Type B pancreatic cell (in vitro differentiated cells): Measurements from ENCODE around the gene SLC2A13. TPM values are rescaled to one million over a fixed set of nuclear protein-coding genes. Genes with fewer than 3 reads are reported as not detected.

ENCODE experiments used
- DNase-seq: peaks from one replicate; pipeline ENCODE4 v3.0.0; 2021; ENCODE audit warnings: mixed read lengths; ENCODE audit not compliant: unreplicated experiment; ENCODE audit errors: extremely low spot score
- H3K27ac Mint-ChIP-seq: 2 replicates; pipeline ENCODE4 v1.8.0; 2021; ENCODE audit warnings: mild to moderate bottlenecking, mixed read lengths
- H3K27me3 Mint-ChIP-seq: 2 replicates; pipeline ENCODE4 v1.8.0; 2021; ENCODE audit warnings: mixed read lengths
- H3K36me3 Mint-ChIP-seq: 2 replicates; pipeline ENCODE4 v1.8.0; 2021; ENCODE audit warnings: mixed read lengths
- H3K4me1 Mint-ChIP-seq: one replicate; pipeline ENCODE4 v1.8.0; 2021; ENCODE audit warnings: mixed read lengths; ENCODE audit not compliant: unreplicated experiment
- H3K4me3 Mint-ChIP-seq: 2 replicates; pipeline ENCODE4 v1.8.0; 2021; ENCODE audit warnings: mild to moderate bottlenecking, mixed read lengths
- H3K9me3 Mint-ChIP-seq: 2 replicates; pipeline ENCODE4 v1.8.0; 2021; ENCODE audit warnings: mixed read lengths
- total RNA-seq: library from RNA; stranded (reverse); gene quantifications from 2 replicates; pipeline ENCODE4 v1.2.1, GENCODE V29; 2021; ENCODE audit warnings: low replicate concordance
- TF ChIP-seq, protein P1 (sequence below): fragments of 200-600 bp; sonication (generic); conservative IDR thresholded peaks from 2 replicates; pipeline ENCODE4 v1.5.0; 2021; ENCODE audit warnings: antibody characterized with exemption, mild to moderate bottlenecking

Gene SLC2A13
- total RNA-seq, 1 donor from 2014 or later: 7.1 TPM

DNA sequence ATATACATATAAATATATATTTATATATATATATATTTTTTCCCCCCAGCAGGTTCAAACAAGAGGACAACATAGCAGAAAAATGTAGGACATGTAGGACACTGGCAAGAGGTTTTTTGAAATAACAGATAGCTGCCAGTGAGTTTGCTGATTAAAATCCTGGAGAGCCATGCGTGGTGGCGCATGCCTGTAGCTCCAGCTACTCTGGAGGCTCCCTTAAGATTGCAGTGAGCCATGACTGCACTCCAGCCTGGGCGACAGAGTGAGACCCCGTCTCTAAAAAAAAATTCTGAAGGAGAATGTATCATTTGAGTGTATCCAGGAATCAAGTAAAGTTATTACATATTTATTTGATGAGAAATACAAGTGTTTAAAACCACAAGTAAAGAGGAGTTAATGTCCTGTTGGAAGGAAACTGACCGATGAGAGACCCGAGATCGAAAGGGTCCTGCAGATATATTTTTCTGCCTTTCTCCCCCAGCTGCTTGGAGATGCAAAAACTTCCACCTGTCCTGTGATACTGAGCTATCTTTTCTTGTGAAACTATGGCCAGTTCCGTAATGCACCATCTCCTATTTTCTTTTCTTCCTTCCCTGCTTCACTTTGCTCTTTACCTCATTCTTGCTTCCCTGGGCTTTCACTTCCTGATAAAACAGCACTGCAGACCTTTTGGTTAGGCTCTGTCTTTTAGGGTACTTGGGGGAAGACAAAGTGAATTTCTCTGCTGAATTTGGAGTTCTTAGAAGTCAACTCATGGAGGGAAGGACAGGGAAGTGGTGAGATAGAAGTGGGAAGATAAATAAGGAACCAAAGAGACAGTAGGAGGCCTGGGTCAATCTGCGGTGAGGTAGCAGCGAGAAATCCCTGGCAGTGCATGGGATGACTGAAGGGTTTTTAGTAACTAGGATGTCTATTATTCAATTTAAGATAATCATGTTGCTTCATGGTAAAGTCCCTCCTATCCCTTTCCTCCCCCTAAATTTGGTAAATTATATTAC lies 41.2 kb upstream of the SLC2A13 start:
- Mint-ChIP-seq H3K27ac (no peak overlapping the region), H3K9me3 (no peaks in the 10 kb centered on the region), H3K36me3 (no peaks in the 10 kb centered on the region), H3K4me3 (no peak overlapping the region), H3K4me1 (no peaks in the 10 kb centered on the region), H3K27me3 (peaks cover 7% of the 10 kb centered on the region)
- no peak for DNase-seq
- TF ChIP-seq, protein P1, sequence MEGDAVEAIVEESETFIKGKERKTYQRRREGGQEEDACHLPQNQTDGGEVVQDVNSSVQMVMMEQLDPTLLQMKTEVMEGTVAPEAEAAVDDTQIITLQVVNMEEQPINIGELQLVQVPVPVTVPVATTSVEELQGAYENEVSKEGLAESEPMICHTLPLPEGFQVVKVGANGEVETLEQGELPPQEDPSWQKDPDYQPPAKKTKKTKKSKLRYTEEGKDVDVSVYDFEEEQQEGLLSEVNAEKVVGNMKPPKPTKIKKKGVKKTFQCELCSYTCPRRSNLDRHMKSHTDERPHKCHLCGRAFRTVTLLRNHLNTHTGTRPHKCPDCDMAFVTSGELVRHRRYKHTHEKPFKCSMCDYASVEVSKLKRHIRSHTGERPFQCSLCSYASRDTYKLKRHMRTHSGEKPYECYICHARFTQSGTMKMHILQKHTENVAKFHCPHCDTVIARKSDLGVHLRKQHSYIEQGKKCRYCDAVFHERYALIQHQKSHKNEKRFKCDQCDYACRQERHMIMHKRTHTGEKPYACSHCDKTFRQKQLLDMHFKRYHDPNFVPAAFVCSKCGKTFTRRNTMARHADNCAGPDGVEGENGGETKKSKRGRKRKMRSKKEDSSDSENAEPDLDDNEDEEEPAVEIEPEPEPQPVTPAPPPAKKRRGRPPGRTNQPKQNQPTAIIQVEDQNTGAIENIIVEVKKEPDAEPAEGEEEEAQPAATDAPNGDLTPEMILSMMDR: no peak

DNA sequence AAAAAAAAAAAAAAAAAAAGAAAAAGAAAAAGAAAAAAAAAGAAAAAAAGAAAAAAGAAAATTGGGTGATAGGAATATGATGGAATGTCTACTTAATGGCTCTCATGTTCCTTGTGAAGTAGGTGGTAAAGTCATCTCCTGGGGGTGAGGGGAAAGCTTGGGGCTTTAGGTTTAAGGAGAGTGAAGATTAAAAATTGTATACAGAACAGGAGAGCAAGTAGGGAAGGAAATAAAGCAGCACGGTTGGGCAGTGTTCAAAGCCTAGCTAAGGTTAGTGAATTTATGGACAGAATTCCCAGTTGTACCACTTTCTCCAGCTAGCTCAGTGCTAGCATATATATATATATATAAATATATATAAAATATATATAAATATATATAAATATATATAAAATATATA lies 40.0 kb upstream of the SLC2A13 start:
- no peaks in the 10 kb centered on the region for H3K4me1 Mint-ChIP-seq
- no peak for DNase-seq
- H3K4me3 Mint-ChIP-seq: no peak overlapping the region
- H3K9me3 Mint-ChIP-seq: no peaks in the 10 kb centered on the region
- no peaks in the 10 kb centered on the region for H3K36me3 Mint-ChIP-seq
- H3K27ac Mint-ChIP-seq: no peak overlapping the region
- TF ChIP-seq, protein P1: no peak
- peaks cover 3% of the 10 kb centered on the region for H3K27me3 Mint-ChIP-seq

DNA sequence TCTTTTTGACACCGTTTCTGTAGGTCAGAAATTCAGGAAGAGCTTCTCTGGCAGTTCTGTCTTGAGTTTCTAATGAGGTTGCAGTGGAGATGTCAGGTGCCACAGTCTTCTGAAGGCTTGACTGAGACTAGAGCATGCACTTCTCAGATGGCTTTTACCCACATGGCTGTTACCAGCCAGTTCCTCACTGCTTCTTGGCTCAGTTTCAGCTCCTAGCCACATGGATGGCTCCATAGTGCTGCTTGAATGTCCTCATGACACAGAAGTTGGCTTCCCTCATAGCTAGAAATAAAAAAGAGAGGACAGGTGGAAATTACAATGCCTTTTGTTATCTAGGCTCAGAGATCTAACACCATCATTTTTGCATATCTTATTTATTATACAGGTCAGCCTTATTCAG lies 38.1 kb upstream of the SLC2A13 start:
- DNase-seq: no peak
- Mint-ChIP-seq H3K36me3 (no peaks in the 10 kb centered on the region), H3K9me3 (no peaks in the 10 kb centered on the region), H3K4me3 (no peak overlapping the region), H3K4me1 (no peaks in the 10 kb centered on the region), H3K27me3 (peaks cover 3% of the 10 kb centered on the region), H3K27ac (no peak overlapping the region)
- TF ChIP-seq, protein P1: no peak

DNA sequence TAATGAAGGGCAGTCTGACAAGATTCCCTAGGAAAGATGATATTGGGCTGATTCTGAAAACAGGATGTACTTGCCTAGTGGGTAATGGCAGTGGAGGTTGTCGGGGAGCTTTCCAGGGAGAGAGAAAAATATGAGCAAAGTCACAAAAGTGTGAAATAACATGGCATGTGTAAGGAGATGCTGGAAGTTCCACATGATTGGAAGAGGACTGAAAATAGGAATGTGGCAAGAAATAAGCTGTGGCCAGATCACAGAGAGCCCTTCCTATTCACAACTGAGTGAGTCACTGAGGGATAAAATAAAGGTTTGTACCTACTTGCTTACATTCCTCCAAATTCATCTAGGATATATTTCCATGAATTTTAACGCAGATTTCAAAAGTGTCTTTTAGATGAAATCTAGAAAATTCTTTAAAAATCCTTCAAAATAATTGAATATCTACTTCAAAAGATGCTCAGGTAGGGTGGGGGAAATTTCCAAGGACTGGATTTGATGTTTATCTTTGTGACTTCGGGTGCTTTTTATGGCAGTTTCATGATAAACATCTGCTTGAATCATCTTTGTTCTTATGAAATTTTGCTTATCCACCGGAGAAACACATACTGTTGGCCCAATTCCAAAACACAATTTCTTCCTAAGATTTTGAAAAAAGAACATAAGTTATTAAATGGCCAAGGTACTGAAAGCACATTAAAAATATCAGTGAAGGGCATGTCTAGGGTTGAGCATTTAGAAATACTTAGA lies 36.3 kb upstream of the SLC2A13 start:
- Mint-ChIP-seq H3K36me3 (no peaks in the 10 kb centered on the region), H3K9me3 (no peaks in the 10 kb centered on the region), H3K27me3 (peaks cover 3% of the 10 kb centered on the region), H3K4me1 (no peaks in the 10 kb centered on the region), H3K27ac (no peak overlapping the region), H3K4me3 (no peak overlapping the region)
- TF ChIP-seq, protein P1: no peak
- DNase-seq: no peak

DNA sequence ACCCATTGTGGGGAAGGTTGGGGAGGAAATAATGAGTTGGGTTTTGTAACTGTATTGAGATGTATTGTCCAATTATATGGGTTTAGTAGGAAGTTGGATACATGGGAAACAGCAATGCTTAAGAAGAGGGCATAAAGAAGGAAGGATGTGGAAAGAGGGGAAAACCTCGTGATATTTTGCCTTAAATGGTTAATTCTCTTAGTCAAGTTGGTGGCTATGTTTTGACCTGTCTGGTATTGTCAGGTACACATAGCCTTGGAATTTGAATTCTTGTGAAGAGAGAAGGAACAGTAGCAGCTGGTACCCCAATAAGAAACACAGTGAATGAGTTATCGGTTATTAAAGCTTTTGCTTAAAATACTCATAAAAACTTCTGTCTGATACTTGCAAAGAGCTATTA lies 32.6 kb upstream of the SLC2A13 start:
- TF ChIP-seq, protein P1: no peak
- H3K27me3 Mint-ChIP-seq: no peaks in the 10 kb centered on the region
- no peak overlapping the region for H3K4me3 Mint-ChIP-seq
- DNase-seq: no peak
- H3K27ac Mint-ChIP-seq: no peak overlapping the region
- no peaks in the 10 kb centered on the region for H3K9me3 Mint-ChIP-seq
- H3K4me1 Mint-ChIP-seq: no peaks in the 10 kb centered on the region
- H3K36me3 Mint-ChIP-seq: no peaks in the 10 kb centered on the region
